ENCODE measurements around the gene MYO5B. TPM values are rescaled to one million over a fixed set of nuclear protein-coding genes. Genes with fewer than 3 reads are reported as not detected.
A peak's percentile ranks its signal among the peaks of the same experiment; 100 is the strongest.
"Not testable (repeated sequence)": the region's sequence is repeated elsewhere in the genome, so short reads cannot be mapped to it uniquely, and the experiment has no call there.

Gene MYO5B
- total RNA-seq, 4 donors from 2014 or later, result 32.0 to 63.3 (median 46.8) TPM

- intact Hi-C loops (cut with DNase I), result no loop called here
- DNase-seq, result no peak
- Histone ChIP-seq H3K27ac (peak overlapping the region; percentile 17 to 70 (median 63)), H3K4me1 (peaks cover 0 to 29% (median 0%) of the 10 kb centered on the region in 3 donors), H3K27me3 (no peaks in the 10 kb centered on the region), H3K9me3 (no peaks in the 10 kb centered on the region), H3K4me3 (no peak overlapping the region), H3K36me3 (no peaks in the 10 kb centered on the region)
- TF ChIP-seq POLR2A (IDR thresholded peaks at IDR 0.05), result no peak
- WGBS, 2 donors, result 69 to 70% methylated on average over 4 of the region's 4 CpGs
These were observed 95.1 kb downstream of the MYO5B start for GRCh38 chr18:50099725-50100407.

- no peaks in the 10 kb centered on the region for H3K9me3 ChIP-seq
- intact Hi-C loops (cut with DNase I), result no loop called here
- no peaks in the 10 kb centered on the region for H3K36me3 ChIP-seq
- no peaks in the 10 kb centered on the region for H3K27me3 ChIP-seq
- peak overlapping the region; percentile 50 to 81 (median 66) for H3K27ac ChIP-seq
- H3K4me3 ChIP-seq, result no peak overlapping the region
- 31% methylated on average over 2 of the region's 2 CpGs; no CpG with 5 or more reads in 1 of the 2 donors for WGBS, 2 donors
- no peak for TF ChIP-seq CTCF (IDR thresholded peaks at IDR 0.05)
- TF ChIP-seq POLR2A (IDR thresholded peaks at IDR 0.05), result no peak
- no peak for DNase-seq
- peaks cover 0 to 29% (median 0%) of the 10 kb centered on the region in 3 donors for H3K4me1 ChIP-seq
These were observed 97.2 kb downstream of the MYO5B start for GRCh38 chr18:50097702-50098101.

- no peaks in the 10 kb centered on the region for H3K36me3 ChIP-seq
- intact Hi-C loops (cut with DNase I), result no loop called here
- TF ChIP-seq POLR2A (IDR thresholded peaks at IDR 0.05), result no peak
- TF ChIP-seq CTCF (IDR thresholded peaks at IDR 0.05), result no peak
- DNase-seq, result no peak
- H3K27me3 ChIP-seq, result no peaks in the 10 kb centered on the region
- no peaks in the 10 kb centered on the region for H3K9me3 ChIP-seq
- peak overlapping the region; percentile 50 to 81 (median 62) for H3K27ac ChIP-seq
- WGBS, 2 donors, result 73 to 82% methylated on average over 3 of the region's 3 CpGs
- peaks cover 0 to 34% (median 0%) of the 10 kb centered on the region in 3 donors for H3K4me1 ChIP-seq
- no peak overlapping the region for H3K4me3 ChIP-seq
These were observed 98.0 kb downstream of the MYO5B start for GRCh38 chr18:50096766-50097435.

GRCh38 chr18:50094786-50095185 is 100.2 kb downstream of the MYO5B start:
- H3K9me3 ChIP-seq; H3K36me3 ChIP-seq; intact Hi-C loops (cut with DNase I); DNase-seq; H3K27ac ChIP-seq; H3K27me3 ChIP-seq; H3K4me3 ChIP-seq: not testable (repeated sequence)
- 86 to 89% methylated on average over 5 of the region's 5 CpGs for WGBS, 2 donors
- H3K4me1 ChIP-seq, result peaks cover 0 to 34% (median 0%) of the 10 kb centered on the region in 3 donors

GRCh38 chr18:50094221-50094773 is 100.7 kb downstream of the MYO5B start:
- TF ChIP-seq POLR2A (IDR thresholded peaks at IDR 0.05) (no peak), CTCF (IDR thresholded peaks at IDR 0.05) (no peak)

More at GRCh38 chr18:50094221-50094773, 100.7 kb downstream of the MYO5B start:
- Histone ChIP-seq H3K27me3 (no peaks in the 10 kb centered on the region), H3K36me3 (no peaks in the 10 kb centered on the region), H3K4me3 (no peak overlapping the region), H3K9me3 (no peaks in the 10 kb centered on the region), H3K4me1 (peaks cover 0 to 34% (median 0%) of the 10 kb centered on the region in 3 donors), H3K27ac (no peak overlapping the region)
- intact Hi-C loops (cut with DNase I), result no loop called here
- DNase-seq, result no peak
- 64 to 73% methylated on average over 2 of the region's 2 CpGs for WGBS, 2 donors

Measured in esophagus squamous epithelium (tissue), 5 donors.